ENCODE measurements around the gene LAMTOR1.

LAMTOR1 gene

DNA sequence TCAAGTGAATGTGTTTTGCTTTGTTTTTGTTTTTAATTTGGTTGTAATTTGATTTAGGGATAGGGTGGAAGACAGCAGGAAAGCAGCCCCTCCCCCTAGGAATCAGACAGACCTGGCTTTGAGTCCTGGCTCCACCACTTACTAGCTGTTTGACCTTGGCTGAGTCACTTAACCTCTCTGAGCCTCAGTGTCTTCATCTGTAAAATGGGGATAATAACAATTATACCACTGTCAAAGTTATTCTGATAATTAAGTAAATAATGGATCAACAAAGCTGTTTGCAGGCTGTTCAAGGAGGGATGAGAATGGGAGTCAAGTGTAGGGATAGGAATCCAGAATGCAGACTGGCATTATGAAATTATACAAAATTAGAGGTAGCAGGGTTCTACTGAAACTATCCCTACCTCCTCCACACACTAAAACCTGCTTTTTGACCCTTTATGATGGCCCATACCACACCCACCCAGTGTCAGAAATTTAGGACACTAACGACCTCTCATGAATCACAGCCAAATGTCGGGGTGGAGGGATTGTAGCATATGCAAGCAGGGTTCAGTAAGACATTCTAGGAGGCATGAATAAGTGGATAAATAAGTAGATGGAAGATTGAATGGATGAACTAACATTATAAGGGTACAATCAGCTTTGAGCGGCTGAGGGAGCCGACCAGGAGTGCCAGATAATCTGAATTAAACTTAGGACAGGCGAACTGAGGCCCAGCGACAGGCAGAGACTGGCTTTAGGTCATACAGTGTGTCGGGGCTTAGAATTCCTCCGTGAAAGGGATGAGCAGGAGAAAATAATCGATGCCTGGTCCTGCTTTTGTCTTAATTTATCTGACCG is 8.4 kb upstream of the LAMTOR1 start:
- no peak for DNase-seq (ENCODE audit: low spot score)
- TF ChIP-seq, protein P1, sequence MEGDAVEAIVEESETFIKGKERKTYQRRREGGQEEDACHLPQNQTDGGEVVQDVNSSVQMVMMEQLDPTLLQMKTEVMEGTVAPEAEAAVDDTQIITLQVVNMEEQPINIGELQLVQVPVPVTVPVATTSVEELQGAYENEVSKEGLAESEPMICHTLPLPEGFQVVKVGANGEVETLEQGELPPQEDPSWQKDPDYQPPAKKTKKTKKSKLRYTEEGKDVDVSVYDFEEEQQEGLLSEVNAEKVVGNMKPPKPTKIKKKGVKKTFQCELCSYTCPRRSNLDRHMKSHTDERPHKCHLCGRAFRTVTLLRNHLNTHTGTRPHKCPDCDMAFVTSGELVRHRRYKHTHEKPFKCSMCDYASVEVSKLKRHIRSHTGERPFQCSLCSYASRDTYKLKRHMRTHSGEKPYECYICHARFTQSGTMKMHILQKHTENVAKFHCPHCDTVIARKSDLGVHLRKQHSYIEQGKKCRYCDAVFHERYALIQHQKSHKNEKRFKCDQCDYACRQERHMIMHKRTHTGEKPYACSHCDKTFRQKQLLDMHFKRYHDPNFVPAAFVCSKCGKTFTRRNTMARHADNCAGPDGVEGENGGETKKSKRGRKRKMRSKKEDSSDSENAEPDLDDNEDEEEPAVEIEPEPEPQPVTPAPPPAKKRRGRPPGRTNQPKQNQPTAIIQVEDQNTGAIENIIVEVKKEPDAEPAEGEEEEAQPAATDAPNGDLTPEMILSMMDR (IDR thresholded peaks at IDR 0.05; ENCODE audit: extremely low read depth, insufficient read depth, missing control alignments), result no peak
- in situ Hi-C loops (cut with MboI; ENCODE audit: low pct_unique_long_range_greater_than_20kb, low sequenced_read_pairs, unreplicated experiment), result no loop called here

DNA sequence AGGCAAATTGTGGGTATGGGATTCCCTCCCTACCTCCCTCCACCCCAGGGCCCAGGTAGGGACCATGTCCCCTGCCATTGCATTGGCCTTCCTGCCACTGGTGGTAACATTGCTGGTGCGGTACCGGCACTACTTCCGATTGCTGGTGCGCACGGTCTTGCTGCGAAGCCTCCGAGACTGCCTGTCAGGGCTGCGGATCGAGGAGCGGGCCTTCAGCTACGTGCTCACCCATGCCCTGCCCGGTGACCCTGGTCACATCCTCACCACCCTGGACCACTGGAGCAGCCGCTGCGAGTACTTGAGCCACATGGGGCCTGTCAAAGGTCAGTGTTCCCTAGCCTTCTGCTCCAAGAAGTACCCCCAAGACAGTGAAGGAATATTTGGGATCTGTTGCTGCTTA is 2.8 kb upstream of the LAMTOR1 start, which contains the start of gene TOMT:
Gene TOMT, plus strand, starts transcription at position 37 of the 400 bp plus-strand sequence. Its CDS starts 28 bp downstream, at position 65.
- no peak for DNase-seq (ENCODE audit: low spot score)
- in situ Hi-C loops (cut with MboI; ENCODE audit: low pct_unique_long_range_greater_than_20kb, low sequenced_read_pairs, unreplicated experiment), result no loop called here

DNA sequence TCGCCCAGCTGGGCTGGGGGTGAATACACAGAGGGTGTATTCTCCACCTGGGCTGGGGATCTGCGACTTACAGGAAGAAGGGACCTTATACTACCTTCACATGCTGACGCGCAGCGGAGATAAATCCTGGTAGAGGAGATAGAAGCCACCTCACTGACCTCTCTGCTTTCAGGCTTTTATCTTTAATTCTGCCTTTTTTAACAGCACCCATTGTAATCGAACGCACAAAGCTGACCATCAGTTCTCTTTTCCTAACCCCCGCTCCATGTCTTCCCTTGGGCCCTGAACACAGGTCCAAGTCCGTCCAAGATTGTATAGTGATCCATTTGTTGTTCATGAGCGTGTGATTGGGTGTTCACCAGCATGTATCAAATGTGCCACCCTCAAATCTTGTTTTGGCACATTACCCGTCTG is 664 bp upstream of the LAMTOR1 start:
- no peak for DNase-seq (ENCODE audit: low spot score)
- TF ChIP-seq, protein P1 (IDR thresholded peaks at IDR 0.05; ENCODE audit: extremely low read depth, insufficient read depth, missing control alignments), result no peak
- in situ Hi-C loops (cut with MboI; ENCODE audit: low pct_unique_long_range_greater_than_20kb, low sequenced_read_pairs, unreplicated experiment), result no loop called here

More for the DNA sequence above, 2.8 kb upstream of the LAMTOR1 start, which contains the start of gene TOMT:
- TF ChIP-seq, protein P1 (IDR thresholded peaks at IDR 0.05; ENCODE audit: extremely low read depth, insufficient read depth, missing control alignments), result no peak

DNA sequence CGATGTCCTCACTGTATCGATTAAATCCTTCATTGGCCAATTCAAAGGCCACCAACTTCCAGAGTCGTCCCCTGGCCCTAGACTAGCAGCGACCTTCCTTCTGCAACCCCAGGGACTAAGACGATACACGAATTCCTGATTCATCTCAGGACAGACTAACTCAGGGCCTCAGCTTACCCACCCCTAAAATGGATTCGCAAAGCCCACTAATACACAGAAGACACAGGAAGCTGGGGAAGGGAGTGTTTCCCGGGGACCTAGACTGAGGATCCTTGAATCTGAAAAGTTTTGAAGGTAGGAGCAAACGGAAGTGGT is 509 bp downstream of the LAMTOR1 start:
- in situ Hi-C loops (cut with MboI; ENCODE audit: low pct_unique_long_range_greater_than_20kb, low sequenced_read_pairs, unreplicated experiment), result no loop called here
- TF ChIP-seq, protein P1 (IDR thresholded peaks at IDR 0.05; ENCODE audit: extremely low read depth, insufficient read depth, missing control alignments), result no peak
- no peak for DNase-seq (ENCODE audit: low spot score)

DNA sequence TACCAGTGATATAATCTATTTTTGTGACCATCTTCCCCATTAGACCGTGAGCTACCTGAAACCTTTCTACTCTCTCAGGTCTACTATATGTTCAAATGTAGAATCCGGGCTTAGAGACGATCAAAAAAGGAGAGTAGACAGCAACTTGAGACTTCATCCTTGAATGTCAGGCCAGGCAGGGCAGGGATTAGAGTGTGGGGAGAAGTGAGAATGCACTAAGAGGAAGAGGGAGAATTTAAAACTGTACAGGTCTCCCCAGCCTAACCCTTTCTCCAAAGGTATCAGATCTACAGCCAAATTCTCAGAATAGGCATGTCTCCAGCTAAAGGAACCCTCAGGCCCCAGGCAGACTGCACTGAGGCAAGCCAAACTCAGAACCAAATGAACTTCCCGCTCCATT is 935 bp downstream of the LAMTOR1 start:
- in situ Hi-C loops (cut with MboI; ENCODE audit: low pct_unique_long_range_greater_than_20kb, low sequenced_read_pairs, unreplicated experiment), result no loop called here
- TF ChIP-seq, protein P1 (IDR thresholded peaks at IDR 0.05; ENCODE audit: extremely low read depth, insufficient read depth, missing control alignments), result no peak
- DNase-seq (ENCODE audit: low spot score), result no peak

DNA sequence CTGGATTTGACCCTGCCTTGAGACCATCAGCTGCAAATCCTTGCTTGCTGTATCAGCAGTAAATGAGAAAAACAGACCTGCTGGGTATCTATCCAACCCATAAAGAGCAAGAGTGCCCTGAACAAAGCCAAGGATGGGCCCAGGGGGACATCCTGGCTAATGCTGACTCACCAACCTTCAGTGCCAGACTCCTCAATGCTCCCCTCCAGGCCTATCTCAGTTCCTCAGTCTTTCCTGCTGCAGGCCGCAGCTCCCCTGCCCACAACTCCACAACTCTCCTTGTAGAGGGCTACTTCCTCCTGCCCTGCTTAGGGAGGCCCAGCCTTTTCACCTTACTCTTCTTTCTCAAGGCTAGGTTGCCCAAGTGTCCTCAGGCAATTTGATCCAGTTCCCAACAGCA is 2.6 kb downstream of the LAMTOR1 start:
- in situ Hi-C loops (cut with MboI; ENCODE audit: low pct_unique_long_range_greater_than_20kb, low sequenced_read_pairs, unreplicated experiment), result no loop called here
- TF ChIP-seq, protein P1 (IDR thresholded peaks at IDR 0.05; ENCODE audit: extremely low read depth, insufficient read depth, missing control alignments), result no peak
- no peak for DNase-seq (ENCODE audit: low spot score)
